GM21367 (cell line): ENCODE data around the gene KIAA1328.

Experiments used
- ATAC-seq: cut with Tn5 transposase; IDR thresholded peaks from one replicate; pipeline ENCODE4 v1.9.1; 2021; ENCODE audit not compliant: unreplicated experiment

The KIAA1328 gene

DNA sequence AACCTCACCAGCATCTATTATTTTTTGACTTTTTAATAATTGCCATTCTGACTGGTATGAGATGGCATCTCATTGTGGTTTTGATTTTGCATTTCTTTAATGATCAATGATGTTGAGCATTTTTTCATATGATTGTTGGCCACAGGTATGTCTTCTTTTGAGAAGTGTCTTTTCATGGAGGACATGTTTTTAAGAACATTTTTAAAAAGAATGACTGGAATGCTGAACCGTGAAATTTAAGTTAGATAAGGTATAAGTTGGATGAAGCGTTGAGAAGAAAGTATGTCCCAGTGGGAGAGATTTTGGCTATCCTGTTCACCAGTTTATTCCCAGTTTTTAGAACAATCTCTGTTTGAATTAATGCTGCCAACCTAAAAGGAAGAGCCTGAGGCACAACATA lies 370.8 kb downstream of the KIAA1328 start:
- no peak for ATAC-seq

DNA sequence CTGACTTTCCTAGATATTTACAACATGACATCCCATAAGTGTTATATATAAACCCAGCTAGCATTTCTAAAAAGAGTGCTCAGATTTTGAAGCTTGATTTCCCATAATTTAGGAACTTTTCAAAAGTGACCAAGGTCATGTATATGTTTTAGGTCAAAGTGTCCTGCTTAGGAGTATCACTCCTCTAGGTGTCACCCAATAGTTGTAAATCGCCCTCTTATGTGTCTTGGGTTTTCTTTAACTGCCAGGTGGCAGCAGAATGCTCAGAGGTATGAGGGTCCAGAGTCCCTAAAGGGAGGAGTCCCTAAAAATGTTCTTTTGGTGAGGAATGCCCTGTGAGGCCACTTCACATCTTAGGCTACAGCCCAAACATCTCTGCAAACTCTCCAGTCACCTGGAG lies 378.4 kb downstream of the KIAA1328 start:
- no peak for ATAC-seq

DNA sequence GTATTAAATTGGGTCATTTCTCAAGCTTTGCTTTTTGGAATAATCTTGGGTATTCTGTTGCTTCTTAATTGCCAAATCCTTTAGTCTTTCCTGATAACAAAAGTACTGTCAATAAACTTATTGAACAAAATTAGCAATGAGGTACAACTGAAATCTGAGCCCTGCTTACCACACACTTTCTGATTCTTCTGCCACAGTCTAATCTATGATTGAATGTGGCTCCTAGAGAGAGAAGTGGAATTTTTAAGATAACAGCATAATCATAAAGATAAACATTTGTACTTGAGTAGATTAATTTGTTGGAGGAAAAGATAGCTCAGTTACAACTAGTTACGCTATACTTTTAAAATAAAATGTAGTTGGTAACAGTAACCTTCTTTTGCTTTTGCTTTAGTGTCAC lies 381.9 kb downstream of the KIAA1328 start:
- ATAC-seq = no peak

DNA sequence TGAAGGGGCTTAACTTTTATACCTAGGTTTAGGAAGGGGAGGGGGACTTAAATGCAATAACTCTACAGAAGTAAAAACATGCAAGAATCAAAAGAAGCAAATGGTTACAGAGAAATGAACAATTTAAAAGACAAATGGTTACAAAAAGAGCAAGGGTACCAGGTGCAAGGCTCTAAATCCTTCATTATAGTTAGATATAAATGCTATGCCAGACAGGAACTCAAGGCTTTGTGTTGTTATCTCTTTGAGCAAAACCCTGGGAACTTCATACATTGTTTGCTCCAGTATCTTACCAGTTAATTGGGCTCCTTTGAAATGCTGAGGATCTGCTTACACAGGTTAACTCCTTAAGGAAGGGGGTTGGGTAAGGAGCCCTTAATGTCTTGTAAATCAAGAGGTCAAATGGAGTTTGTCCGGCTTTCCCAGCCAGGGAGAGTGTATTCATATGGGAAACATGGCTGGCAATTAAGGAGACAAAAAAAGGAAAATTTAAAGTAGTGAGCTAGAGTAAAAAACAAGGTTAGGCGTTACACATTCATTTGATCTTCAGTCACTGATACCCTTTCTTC lies 389.2 kb downstream of the KIAA1328 start:
- no peak for ATAC-seq

DNA sequence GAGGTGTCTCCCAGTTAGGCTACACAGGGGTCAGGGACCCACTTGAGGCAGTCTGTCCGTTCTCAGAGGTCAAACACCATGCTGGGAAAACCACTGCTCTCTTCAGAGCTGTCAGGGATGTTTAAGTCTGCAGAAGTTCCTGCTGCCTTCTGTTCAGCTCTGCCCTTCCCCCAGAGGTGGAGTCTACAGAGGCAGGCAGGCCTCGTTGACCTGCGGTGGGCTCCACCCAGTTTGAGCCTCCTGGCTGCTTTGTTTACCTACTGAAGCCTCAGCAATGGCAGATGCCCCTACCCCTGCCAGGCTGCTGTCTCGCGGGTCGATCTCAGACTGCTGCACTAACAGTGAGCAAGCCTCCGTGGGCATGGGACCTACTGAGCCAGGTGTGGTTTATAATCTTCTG lies 390.3 kb downstream of the KIAA1328 start:
- no peak for ATAC-seq

DNA sequence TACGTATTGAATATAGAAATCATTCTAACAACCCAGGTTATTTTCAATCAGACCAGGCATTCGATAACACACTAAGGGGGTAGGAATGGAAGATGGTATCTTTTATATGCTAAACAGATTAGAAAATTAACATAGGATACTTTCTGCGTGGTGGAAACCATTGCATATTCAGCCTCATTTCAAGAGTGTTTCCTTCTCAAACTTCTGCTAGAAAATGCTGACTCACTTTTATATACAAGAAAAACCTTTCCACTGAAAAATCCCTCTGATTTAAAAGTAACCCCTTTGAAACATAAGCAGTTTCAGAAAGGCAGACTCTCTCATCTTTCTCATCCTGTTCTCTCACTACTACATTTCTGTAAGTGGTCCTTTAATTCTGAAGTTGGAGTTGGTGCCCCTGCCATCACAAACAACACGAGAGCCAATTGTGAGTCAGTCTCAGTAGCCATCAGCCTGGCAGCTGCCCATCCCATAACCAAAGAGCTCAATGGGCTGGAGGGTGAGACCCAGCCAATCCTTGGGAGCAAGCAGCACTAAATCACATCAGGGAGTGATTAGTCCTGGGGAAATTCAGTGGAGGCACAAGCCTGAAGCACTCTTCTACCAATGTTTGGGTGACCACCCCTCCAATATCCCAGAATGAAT lies 393.5 kb downstream of the KIAA1328 start:
- no peak for ATAC-seq

DNA sequence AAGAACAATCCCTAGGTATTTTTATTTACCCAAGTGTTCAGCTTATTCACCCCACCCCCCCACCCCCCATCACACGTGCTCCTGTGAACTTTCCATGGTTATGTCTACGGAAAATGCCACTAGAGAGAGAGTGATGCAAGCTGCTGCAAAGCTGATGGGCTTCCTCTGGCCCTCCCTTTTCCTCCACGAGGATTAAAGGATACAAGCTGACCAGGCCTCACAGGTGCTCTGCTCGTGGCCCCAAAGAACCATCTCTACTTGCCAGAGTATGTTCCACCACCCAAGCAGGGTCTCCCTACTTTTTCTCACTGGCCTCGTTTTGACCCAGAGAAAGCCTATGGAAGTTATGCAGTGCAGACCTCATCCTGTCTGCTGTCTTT lies 394.1 kb downstream of the KIAA1328 start:
- ATAC-seq = no peak

DNA sequence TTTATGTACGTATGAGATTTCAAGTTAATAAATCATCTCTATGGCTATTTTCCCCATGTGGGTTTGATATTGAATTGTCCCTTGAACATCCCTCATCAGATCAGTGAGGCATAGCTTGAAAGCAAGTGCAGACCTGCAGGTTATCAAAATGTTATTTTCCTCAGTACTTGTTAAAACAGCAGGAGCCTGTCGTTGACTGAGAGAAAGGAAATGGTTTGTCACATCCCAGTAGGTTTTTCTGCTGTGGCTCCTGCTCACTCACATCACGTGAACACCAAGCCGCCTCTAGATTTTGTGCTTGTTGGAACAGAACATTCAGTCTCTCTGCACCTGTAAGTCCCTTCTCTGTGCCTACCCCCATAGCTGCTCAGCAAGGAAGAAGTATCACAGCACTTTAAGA lies 396.4 kb downstream of the KIAA1328 start:
- ATAC-seq = no peak

DNA sequence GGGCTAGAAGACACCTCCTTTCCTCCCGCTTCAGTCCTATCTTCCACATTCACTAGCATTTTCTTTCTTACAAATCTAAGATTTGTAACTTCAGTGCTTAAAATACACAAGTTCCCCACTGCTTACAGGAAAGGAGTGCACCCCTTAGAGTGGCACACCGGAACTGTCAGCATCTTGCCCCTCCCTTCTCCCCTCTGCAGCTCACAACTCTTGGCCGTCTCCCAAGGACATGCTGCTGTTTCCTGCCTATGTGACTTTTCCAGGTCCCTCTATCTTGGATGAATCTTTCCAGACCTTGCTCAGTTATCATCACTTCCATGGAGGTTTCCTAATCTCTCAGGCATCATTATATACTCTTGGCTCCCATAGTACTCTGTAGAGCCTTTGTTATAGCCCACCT lies 401.8 kb downstream of the KIAA1328 start:
- no peak for ATAC-seq

DNA sequence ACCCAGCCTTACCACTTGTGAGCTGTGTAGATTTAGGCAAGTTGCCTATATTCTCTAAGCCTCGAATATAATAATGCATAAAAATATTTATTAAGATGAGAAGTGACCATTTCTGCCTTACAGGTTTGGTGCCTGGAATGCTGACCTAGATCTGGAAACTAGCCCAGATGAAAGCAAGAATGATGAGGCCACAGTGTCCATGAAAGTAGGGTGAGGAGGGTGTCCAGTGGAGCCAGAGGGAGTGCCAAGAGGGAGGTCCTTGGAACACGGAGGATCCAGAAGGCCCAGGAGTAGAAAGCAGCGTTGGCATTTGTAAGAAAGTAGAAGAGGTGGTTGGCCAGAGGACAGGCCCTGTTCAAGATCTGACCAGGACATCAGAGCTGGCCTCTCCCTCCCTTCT lies 402.3 kb downstream of the KIAA1328 start:
- no peak for ATAC-seq

DNA sequence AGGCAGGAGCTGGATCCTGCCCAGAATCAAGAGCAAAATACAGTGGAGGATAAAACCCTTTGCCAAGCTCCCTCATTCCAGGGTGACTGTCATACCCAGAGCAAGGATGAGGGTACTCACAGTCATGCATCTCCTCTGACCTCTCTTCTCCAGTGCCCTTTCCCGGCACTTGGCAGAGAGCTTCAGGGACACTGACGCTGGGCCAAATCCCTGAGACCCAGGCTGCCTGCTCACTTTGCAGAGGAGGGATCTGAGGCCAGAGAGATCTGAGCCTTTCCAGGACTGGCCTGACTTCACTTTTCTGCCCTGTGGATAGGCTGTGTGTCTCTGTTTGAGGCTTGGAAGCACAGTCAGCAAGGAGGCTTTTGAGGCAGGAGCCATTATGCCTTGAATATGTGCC lies 406.7 kb downstream of the KIAA1328 start:
- ATAC-seq = no peak

DNA sequence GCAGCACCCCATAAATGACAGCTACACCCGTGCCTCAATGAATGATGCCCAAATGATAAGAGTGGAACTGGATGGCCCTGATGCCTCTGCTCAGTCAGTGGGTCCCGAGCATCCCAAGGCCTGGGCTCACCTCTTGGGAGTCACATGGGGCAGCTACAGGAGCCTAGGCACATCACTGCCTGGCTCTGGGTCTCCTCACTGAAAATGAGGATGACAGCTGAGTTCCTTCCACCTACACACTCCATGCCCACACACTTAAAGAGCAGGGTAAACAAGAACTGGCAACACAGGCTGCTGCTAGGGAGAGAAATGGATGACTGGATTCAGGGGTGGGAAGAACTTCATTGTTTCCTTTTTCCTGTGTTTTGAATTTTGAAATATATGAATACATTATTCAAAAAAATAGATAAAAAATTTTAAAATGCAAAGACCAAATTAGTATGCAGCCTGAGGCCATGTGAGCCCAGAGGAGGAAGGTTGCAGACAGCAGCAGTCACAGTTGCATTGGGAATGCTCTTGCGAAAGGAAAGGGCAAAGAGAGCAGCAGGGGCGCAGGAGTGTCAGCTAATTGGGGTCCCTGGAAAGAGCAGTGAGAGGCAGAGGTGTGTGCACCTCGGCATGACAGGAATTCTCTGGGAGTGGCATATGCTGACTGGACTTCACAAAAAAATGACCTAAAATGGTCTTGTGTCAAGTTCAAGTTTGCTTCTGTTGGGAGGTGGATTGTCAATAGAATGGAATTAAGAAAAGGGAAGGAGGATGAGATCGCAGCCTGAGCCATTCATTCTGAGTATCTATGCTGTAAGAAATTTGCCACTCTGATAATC lies 409.6 kb downstream of the KIAA1328 start:
- no peak for ATAC-seq

DNA sequence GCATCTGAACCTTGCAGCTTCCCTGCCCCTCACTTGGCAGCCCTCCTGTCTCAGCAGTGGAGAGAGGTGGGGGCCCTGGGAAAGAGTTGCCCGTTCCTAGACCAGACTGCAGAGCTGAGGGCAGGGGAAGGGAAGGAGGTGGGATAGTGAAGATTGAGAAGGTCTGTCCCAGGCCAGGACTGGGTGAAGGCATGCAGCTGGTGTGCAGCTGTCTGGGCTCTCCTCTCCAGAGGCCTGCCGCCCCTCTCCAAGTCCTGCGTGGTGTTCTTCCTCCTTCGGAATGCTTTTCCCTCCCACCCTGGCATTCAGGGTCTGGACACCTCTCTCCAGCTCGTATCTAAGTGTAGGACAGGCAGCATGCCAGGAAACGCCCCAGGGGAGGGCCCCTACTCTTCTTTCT lies 413.2 kb downstream of the KIAA1328 start:
- no peak for ATAC-seq

DNA sequence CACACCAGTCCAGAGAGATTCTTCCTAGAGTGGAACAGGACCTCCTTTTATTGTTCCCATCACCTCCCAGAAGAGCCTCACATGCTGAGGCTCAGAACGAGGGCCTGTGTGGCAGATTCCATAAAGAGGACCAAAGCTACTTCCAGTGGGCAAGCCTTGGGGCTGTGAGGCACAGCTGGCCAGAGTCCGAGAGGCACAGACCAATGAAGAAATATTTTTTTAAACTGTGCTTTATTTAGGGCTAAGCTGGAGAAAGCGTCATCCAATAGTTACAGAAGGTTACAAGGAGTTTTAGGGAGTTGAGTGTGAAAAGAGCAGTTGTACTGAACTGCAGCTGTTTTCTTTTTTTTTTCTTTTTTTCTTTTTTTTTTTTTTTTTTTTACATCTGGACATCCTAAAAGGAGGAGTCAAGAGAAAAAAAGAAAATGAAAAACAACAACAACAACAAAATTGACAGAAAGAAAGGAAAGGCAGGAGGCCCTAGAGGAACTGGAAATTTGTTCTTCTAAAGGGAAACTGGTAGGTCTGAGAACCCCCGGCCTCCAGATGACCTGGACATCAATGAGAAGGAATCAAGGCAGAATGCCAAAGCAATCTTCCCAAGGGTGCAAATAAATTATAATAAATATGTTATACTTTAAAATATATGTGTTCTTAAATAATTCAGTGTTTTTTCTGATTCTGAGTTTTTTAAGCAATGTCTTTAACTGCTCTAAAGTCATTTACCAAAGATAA lies 414.1 kb downstream of the KIAA1328 start:
- no peak for ATAC-seq

DNA sequence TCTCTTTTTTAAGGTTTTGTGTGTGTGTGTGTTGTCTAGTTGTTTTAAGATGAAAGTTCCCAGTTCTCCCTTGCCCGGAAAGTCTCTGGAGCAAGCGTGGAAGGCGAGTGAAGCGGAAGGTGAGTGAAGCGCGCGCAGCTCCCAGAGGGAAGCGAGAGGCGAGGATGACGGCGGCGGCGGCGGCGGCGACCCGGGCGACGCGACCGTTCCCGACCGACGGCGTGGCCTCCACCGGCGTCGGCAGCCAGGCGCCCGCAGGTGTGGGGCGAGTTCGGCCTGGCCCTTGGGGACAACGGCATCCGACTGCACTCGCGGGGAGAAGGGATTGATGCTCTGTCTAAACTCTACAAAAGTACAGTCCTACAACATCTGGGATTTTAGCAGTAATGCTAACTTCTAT lies 414.8 kb downstream of the KIAA1328 start:
- ATAC-seq = no peak

DNA sequence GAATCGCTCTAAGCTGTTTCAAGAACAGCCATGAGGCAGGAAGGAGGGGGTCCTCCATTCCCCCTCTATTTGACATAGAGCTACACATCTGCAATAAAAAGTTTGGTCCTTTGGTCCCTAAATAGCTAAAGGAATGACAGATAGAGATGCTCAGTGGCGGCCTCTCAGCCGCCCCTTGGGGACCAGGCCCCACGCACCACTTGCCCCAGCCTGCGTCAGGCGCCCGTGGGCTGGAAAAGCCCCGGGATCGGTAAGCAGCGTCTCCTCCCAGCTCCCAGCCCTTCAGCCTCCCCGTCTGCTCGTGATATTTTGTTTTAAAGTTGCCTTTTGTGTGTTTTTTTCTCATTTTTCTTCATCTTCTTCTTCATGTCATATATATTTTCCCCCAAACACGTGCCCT lies 415.7 kb downstream of the KIAA1328 start:
- ATAC-seq = no peak

DNA sequence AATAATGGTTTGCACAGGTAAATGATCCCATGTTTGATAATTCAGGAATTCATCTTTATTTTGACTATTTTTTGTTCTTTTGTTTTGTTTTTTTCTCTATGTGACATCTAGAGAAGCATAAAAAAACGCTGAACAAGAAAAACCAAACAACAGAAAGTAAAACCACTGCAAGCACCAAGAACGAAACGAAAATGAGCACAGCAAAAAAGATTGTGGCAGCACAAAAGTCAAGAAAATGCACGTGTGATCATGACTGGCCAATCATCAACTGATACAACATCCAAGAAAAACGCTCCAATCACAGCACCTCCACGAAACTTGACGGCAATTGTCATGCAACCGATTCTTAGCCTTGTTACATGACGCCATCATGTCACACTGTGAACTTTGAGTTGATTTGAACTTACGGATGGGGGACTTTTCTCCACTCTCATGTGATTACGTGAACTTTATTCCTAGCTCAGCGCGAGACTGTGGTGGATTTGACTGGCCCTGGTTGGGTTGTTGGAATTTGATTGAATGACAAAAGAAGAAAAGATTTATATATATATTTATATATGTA lies 417.9 kb downstream of the KIAA1328 start:
- no peak for ATAC-seq

DNA sequence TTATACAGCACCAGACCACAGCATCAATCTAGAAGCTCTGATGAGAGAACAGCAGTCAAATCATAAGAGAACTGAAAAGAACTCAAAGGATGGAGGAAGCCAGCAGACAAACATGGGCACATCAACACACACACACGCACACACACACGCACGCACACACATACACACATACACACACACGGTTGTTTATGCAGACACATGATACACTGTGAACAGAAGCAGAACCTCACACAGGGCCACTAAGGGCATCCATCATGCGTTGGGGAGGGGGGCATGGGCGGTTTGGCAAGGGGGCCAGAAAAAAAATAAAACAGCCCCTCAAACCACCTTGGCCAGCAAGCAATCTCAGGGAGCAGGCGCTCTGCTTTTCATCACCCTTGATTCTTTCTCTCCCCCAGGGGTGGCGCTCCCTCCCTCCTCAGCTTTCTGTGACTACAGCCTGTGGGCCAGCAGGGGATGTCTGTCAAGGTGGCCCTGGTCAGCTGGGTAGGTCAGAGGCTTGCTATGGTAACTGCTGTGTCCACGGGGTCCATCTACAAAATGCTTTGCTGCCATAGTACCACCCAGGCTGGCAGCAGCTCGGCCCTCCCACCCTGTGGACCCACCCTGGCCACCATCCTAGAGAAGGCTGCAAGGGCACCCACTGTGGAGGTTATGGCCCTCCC lies 418.7 kb downstream of the KIAA1328 start:
- no peak for ATAC-seq

DNA sequence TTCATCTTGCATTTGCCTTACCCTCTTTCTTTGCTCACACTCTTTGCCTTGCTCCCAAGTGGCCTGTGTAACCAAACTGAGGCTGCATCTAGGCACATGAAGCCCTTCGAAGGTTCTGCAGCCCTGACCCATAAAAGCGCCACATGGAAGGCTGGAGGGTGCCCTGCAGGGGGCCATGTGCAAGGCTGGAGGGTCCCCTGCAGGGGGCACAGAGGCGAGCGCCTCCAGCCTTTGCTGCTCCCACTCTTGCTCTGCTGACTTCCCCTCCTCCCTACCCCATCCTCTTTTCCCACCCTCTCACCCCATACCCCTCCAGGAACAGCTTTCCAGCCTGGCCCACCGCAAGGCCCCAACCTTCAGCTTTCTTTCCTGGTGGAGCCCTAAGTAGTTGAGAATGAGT lies 419.4 kb downstream of the KIAA1328 start:
- ATAC-seq = no peak

DNA sequence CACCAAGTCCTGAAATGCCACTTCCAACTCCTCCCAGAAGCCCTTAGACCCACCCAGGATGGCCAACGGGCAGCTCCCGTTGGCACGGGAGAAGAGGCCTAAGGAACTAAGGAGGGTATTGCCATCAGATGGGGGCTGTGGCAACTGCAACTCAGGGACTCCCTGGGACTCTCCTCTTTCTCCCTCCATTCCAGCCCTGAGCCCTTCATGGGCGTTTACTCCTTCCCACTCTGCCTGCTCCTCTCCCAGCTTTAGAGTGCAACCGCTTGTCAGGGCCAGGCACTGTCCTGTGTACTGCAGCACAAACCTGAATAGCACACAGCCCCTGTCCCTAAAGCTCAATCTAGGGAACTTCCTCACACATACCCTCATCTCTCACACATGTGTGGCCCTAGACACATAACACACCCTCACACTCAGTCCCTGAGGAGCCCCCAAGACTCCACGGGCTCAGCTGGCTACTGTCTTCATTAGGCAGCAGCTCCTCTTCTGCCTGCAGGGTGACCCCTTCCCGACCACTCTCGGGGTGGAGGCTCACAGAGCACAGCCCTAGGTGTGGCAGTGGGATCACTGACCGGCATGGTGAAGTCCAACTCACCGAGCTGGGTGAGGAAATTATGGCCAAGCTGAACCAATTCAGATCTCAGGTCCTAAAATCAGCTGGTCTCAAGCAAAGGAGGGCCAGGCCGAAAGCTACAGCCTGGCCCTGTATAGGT lies 420.4 kb downstream of the KIAA1328 start:
- no peak for ATAC-seq
